HL-60 (cell line): Measurements from ENCODE around the gene COL4A2.

Experiments
- CTCF ChIP-seq: IDR thresholded peaks from one replicate; pipeline ENCODE4 v1.5.1; 2011; ENCODE audit warnings: low read length, control low read depth, inconsistent platforms; ENCODE audit not compliant: insufficient read depth
- POLR2AphosphoS5 ChIP-seq: IDR thresholded peaks from 2 replicates; pipeline ENCODE4 v1.6.1; 2012; ENCODE audit warnings: low read depth
- SPI1 ChIP-seq: IDR thresholded peaks from 2 replicates; pipeline ENCODE4 v1.6.1; 2012; ENCODE audit warnings: low read depth, mild to moderate bottlenecking, borderline replicate concordance

- TF ChIP-seq CTCF (no peak), POLR2AphosphoS5 (no peak), SPI1 (no peak)
Observed at GRCh38 chr13:110302997-110303396, 4.1 kb upstream of the COL4A2 start.
